A549 (cell line): ENCODE data around the gene PISD. TPM values are rescaled to one million over a fixed set of nuclear protein-coding genes. Genes with fewer than 3 reads are reported as not detected.

Experiments
- ATAC-seq, 2 experiments: fragments of 200-7000 bp in 1 of 2; fragments of >200 bp in 1 of 2; cut with Nextera tagmentation in 1 of 2; cut with Tn5 transposase in 1 of 2; 3 replicates each; pipeline versions ENCODE4 v1.8.0 to v1.9.1; 2018 to 2020; ENCODE audit warnings: mild to moderate bottlenecking in 1 of 2, moderate library complexity in 1 of 2
- CTCF ChIA-PET: fragments of 300-600 bp; sonication (Branson Sonifier 250); formaldehyde crosslinking; extraction: SDS; loops from one replicate; lab custom pipeline; 2021; ENCODE audit warnings: antibody characterized with exemption, inconsistent platforms; lab: Yijun Ruan, JAX
- POLR2A ChIA-PET: fragments of 350-600 bp; formaldehyde crosslinking; extraction: SDS; loops from one replicate; lab custom pipeline; 2021; ENCODE audit warnings: antibody characterized with exemption, inconsistent platforms; lab: Yijun Ruan, JAX
- DNase-seq, 2 experiments: peaks; one replicate each; pipeline versions ENCODE4 v3.0.0 to v3.0.0-alpha.2; 2011 to 2016; ENCODE audit warnings: low read depth in 1 of 2, low spot score in 1 of 2
- FAIRE-seq: peaks from 2 replicates; lab custom pipeline; 2011; peaks lifted over from hg19 to GRCh38; lab: Jason Lieb, UNC
- H3K27ac ChIP-seq, 2 experiments: fragments of >200 bp; sonication (Bioruptor Twin); formaldehyde crosslinking; 3 replicates each; pipeline ENCODE4 v1.5.1; 2016 to 2017
- H3K4me1 ChIP-seq: fragments of >200 bp; sonication (Bioruptor Twin); formaldehyde crosslinking; 3 replicates; pipeline ENCODE4 v1.6.1; 2016
- H3K4me2 ChIP-seq: fragments of >200 bp; sonication (Bioruptor Twin); formaldehyde crosslinking; 3 replicates; pipeline ENCODE4 v1.6.1; 2016
- H3K4me3 ChIP-seq: fragments of >200 bp; sonication (Bioruptor Twin); formaldehyde crosslinking; 3 replicates; pipeline ENCODE4 v1.5.1; 2016
- H3K9me3 ChIP-seq: fragments of >200 bp; sonication (Bioruptor Twin); formaldehyde crosslinking; 3 replicates; pipeline ENCODE4 v1.6.1; 2016
- ATOH8 ChIP-seq: fragments of 250-450 bp; sonication (Bioruptor Pico); IDR thresholded peaks from 2 replicates; pipeline ENCODE4 v1.5.0; 2020; ENCODE audit warnings: low read depth, mild to moderate bottlenecking, moderate library complexity
- BCL3 ChIP-seq: fragments of >200 bp; sonication (Bioruptor Twin); formaldehyde crosslinking; IDR thresholded peaks from 3 replicates; pipeline ENCODE4 v1.6.1; 2016
- CBX2 ChIP-seq: fragments of 200-600 bp; sonication (generic); IDR thresholded peaks from 2 replicates; pipeline ENCODE4 v1.6.1; 2016; ENCODE audit warnings: low read depth, mild to moderate bottlenecking, borderline replicate concordance
- CBX8 ChIP-seq: fragments of 200-600 bp; sonication (generic); IDR thresholded peaks from 2 replicates; pipeline ENCODE4 v1.6.1; 2016
- CHD4 ChIP-seq: fragments of 200-600 bp; sonication (generic); IDR thresholded peaks from 2 replicates; pipeline ENCODE4 v1.6.1; 2016; ENCODE audit warnings: antibody characterized with exemption, mild to moderate bottlenecking, borderline replicate concordance
- E2F6 ChIP-seq: IDR thresholded peaks from 2 replicates; pipeline ENCODE4 v1.6.1; 2012; ENCODE audit warnings: low read depth, borderline replicate concordance
- EHF ChIP-seq: fragments of 250-450 bp; sonication (Bioruptor Pico); IDR thresholded peaks from 2 replicates; pipeline ENCODE4 v1.5.0; 2020; ENCODE audit warnings: mild to moderate bottlenecking
- EHMT2 ChIP-seq: fragments of 200-600 bp; sonication (generic); IDR thresholded peaks from 2 replicates; pipeline ENCODE4 v1.6.1; 2016; ENCODE audit warnings: antibody characterized with exemption, low read depth, mild to moderate bottlenecking, moderate library complexity
- EP300 ChIP-seq, 2 experiments: fragments of >200 bp; sonication (Bioruptor Twin); formaldehyde crosslinking; IDR thresholded peaks; 2 replicates in 1 of 2; 3 replicates in 1 of 2; pipeline ENCODE4 v1.6.1; 2016 to 2017
- ESRRA ChIP-seq: fragments of 150-350 bp; IDR thresholded peaks from 2 replicates; pipeline ENCODE4 v1.6.1; 2014; ENCODE audit warnings: mild to moderate bottlenecking, low read length, borderline replicate concordance
- FOSL2 ChIP-seq, 2 experiments: fragments of 450-650 bp in 1 of 2; fragments of >200 bp in 1 of 2; sonication (Bioruptor Twin) in 1 of 2; formaldehyde crosslinking; IDR thresholded peaks; 2 replicates each; pipeline versions ENCODE4 v1.5.0 to v1.6.1; 2016 to 2020; ENCODE audit warnings: mild to moderate bottlenecking in 1 of 2, moderate library complexity in 1 of 2
- HES2 ChIP-seq: fragments of >200 bp; sonication (Bioruptor Twin); formaldehyde crosslinking; IDR thresholded peaks from 2 replicates; pipeline ENCODE4 v1.6.1; 2016
- HOXB13 ChIP-seq: fragments of 250-450 bp; sonication (Bioruptor Pico); IDR thresholded peaks from 2 replicates; pipeline ENCODE4 v1.5.0; 2020; ENCODE audit warnings: low read depth, mild to moderate bottlenecking, moderate library complexity
- HOXB5 ChIP-seq: fragments of 250-450 bp; sonication (Bioruptor Pico); IDR thresholded peaks from 2 replicates; pipeline ENCODE4 v1.5.0; 2020; ENCODE audit warnings: mild to moderate bottlenecking, moderate library complexity
- JUNB ChIP-seq: fragments of >200 bp; sonication (Bioruptor Twin); formaldehyde crosslinking; IDR thresholded peaks from 2 replicates; pipeline ENCODE4 v1.6.1; 2016
- KDM1A ChIP-seq: fragments of 200-600 bp; sonication (generic); IDR thresholded peaks from 2 replicates; pipeline ENCODE4 v1.6.1; 2016; ENCODE audit warnings: low read depth, mild to moderate bottlenecking
- MAFK ChIP-seq: fragments of 450-650 bp; IDR thresholded peaks from 2 replicates; pipeline ENCODE4 v1.6.1; 2014; ENCODE audit not compliant: partially characterized antibody
- MYC ChIP-seq: IDR thresholded peaks from 2 replicates; pipeline ENCODE4 v1.6.1; 2012; ENCODE audit warnings: mild to moderate bottlenecking, inconsistent platforms, low read length, improper control_type of control experiment, borderline replicate concordance
- NPAS2 ChIP-seq: fragments of 250-450 bp; sonication (Bioruptor Pico); IDR thresholded peaks from 2 replicates; pipeline ENCODE4 v1.8.0; 2022; ENCODE audit warnings: mild to moderate bottlenecking, moderate library complexity, borderline replicate concordance
- NR3C1 ChIP-seq: fragments of >200 bp; sonication (Bioruptor Twin); formaldehyde crosslinking; IDR thresholded peaks from 3 replicates; pipeline ENCODE4 v1.6.1; 2017
- PBX3 ChIP-seq: IDR thresholded peaks from 2 replicates; pipeline ENCODE4 v1.6.1; 2012
- PHF8 ChIP-seq: fragments of 200-600 bp; sonication (generic); IDR thresholded peaks from 2 replicates; pipeline ENCODE4 v1.6.1; 2016; ENCODE audit warnings: low read depth, mild to moderate bottlenecking, antibody characterized with exemption, moderate library complexity, borderline replicate concordance
- POLR2A ChIP-seq: IDR thresholded peaks from 2 replicates; pipeline ENCODE4 v1.6.1; 2012; ENCODE audit warnings: mild to moderate bottlenecking, low read length
- RAD21 ChIP-seq, 2 experiments: fragments of >200 bp in 1 of 2; sonication (Bioruptor Twin) in 1 of 2; formaldehyde crosslinking in 1 of 2; IDR thresholded peaks in 1 of 2; conservative IDR thresholded peaks in 1 of 2; 2 replicates in 1 of 2; 3 replicates in 1 of 2; pipeline ENCODE4 v1.6.1; 2012 to 2018; ENCODE audit warnings: inconsistent platforms in 1 of 2
- RARB ChIP-seq: fragments of 250-450 bp; sonication (Bioruptor Pico); IDR thresholded peaks from 2 replicates; pipeline ENCODE4 v1.8.0; 2021; ENCODE audit warnings: mild to moderate bottlenecking, moderate library complexity
- RCOR1 ChIP-seq: fragments of 150-350 bp; IDR thresholded peaks from 2 replicates; pipeline ENCODE4 v1.6.1; 2014; ENCODE audit warnings: antibody characterized with exemption, low read length, low read depth
- RFX5 ChIP-seq: fragments of 450-650 bp; IDR thresholded peaks from 2 replicates; pipeline ENCODE4 v1.7.1; 2014; ENCODE audit warnings: antibody characterized with exemption, mild to moderate bottlenecking, moderate library complexity
- RNF2 ChIP-seq: fragments of 200-600 bp; sonication (generic); IDR thresholded peaks from 2 replicates; pipeline ENCODE4 v1.6.1; 2016; ENCODE audit warnings: low read depth, mild to moderate bottlenecking, antibody characterized with exemption, moderate library complexity, borderline replicate concordance
- SREBF2 ChIP-seq: fragments of 450-650 bp; IDR thresholded peaks from 2 replicates; pipeline ENCODE4 v1.6.1; 2014; ENCODE audit warnings: mild to moderate bottlenecking, moderate library complexity
- TFCP2L1 ChIP-seq: fragments of 250-450 bp; sonication (Bioruptor Pico); IDR thresholded peaks from 2 replicates; pipeline ENCODE4 v1.5.0; 2021; ENCODE audit warnings: mild to moderate bottlenecking
- TP53 ChIP-seq: fragments of 250-450 bp; sonication (Bioruptor Pico); IDR thresholded peaks from 2 replicates; pipeline ENCODE4 v1.5.0; 2021; ENCODE audit warnings: mild to moderate bottlenecking, moderate library complexity
- USF2 ChIP-seq: fragments of 450-650 bp; IDR thresholded peaks from 2 replicates; pipeline ENCODE4 v1.6.1; 2014; ENCODE audit warnings: antibody characterized with exemption
- ZC3H11A ChIP-seq: fragments of 450-650 bp; IDR thresholded peaks from 2 replicates; pipeline ENCODE4 v1.6.1; 2014; ENCODE audit warnings: antibody characterized with exemption, mild to moderate bottlenecking
- ZFP36 ChIP-seq: fragments of 450-650 bp; IDR thresholded peaks from 2 replicates; pipeline ENCODE4 v1.6.1; 2014; ENCODE audit warnings: borderline replicate concordance; ENCODE audit not compliant: partially characterized antibody
- ZNF302 ChIP-seq: fragments of 250-450 bp; sonication (Bioruptor Pico); IDR thresholded peaks from 2 replicates; pipeline ENCODE4 v1.9.0; 2021; ENCODE audit warnings: inconsistent platforms, mild to moderate bottlenecking, moderate library complexity
- ZSCAN20 ChIP-seq: fragments of 250-450 bp; sonication (Bioruptor Pico); IDR thresholded peaks from 2 replicates; pipeline ENCODE4 v1.8.0; 2022; ENCODE audit warnings: mild to moderate bottlenecking, moderate library complexity
- WGBS: methylation state at CpG from one replicate; pipeline ENCODE4 v1.1.6; 2017; ENCODE audit errors: missing lambda C conversion rate; 5-methylcytosine and 5-hydroxymethylcytosine counted together
- polyA minus RNA-seq: library from RNA; depleted of rRNA, polyadenylated mRNA; stranded (reverse); fragments of >200 nt; gene quantifications from 2 replicates; pipeline ENCODE4 v1.2.3, GENCODE V29; 2011; rRNA and poly(A)+ RNA removed
- polyA plus RNA-seq, 4 experiments: library from polyadenylated mRNA; depleted of rRNA in 3 of 4; stranded (reverse); fragments of >200 nt; fragmentation: RNase III in 1 of 4; extraction: RNeasy Plus Mini Kit Qiagen cat#74134 plus additional on column Dnase treatment in 1 of 4; gene quantifications; 2 replicates in 3 of 4; 3 replicates in 1 of 4; pipeline ENCODE4 v1.2.3, GENCODE V29; 2011 to 2017

Gene PISD
- polyA plus RNA-seq (2011; rRNA removed) (11.0 and 13.1 TPM in 2 replicates), polyA plus RNA-seq (2017; fragmentation: RNase III; extraction: RNeasy Plus Mini Kit Qiagen cat#74134 plus additional on column Dnase treatment) (16.6 to 17.4 TPM (median 17.3 TPM) in 3 replicates), polyA minus RNA-seq (12.6 and 16.4 TPM in 2 replicates)
- 18.0 and 22.9 TPM in 2 replicates for polyA plus RNA-seq (2012; cell fraction: cytosol; rRNA removed)
- 80.2 and 100 TPM in 2 replicates for polyA plus RNA-seq (2012; cell fraction: nucleus; rRNA removed)

- WGBS: 1% methylated on average over 29 of the region's 52 CpGs
- ATAC-seq (peak; percentile 92), DNase-seq (peak; percentile 88 to 94), FAIRE-seq (no peak)
- Histone ChIP-seq H3K4me1 (0 out of 3 replicates have a peak, but pooled peaks cover 3% of the 10 kb centered on the region), H3K27ac (peak within 1 kb of the TSS; percentile 80 to 90), H3K9me3 (no peaks in the 10 kb centered on the region), H3K4me2 (peak within 1 kb of the TSS; percentile 78), H3K4me3 (peak within 1 kb of the TSS; percentile 72)
- CTCF ChIA-PET: interaction anchor here (0.6 to 3.8 kb wide), 4 partner anchors 7 to 308 kb away, joined by 3 to 23 read pairs (median 3); no protein-coding TSS in a partner anchor
- POLR2A ChIA-PET: interaction anchor here (0.6 to 2.2 kb wide), 13 partner anchors 8 to 812 kb away, joined by 3 to 10 read pairs (median 4); partner anchors contain the start of genes DEPDC5 and FBXO7
- TF ChIP-seq RAD21 (conservative IDR thresholded peaks at IDR 0.05 in 1 of 2, IDR thresholded peaks at IDR 0.05 in 1 of 2) (no peak), PBX3 (no peak), RNF2 (no peak), POLR2A (peak; percentile 78), ZNF302 (CRISPR knock-in tag) (no peak), USF2 (0 out of 2 replicates have a peak, but pooled peaks have one; percentile 10), CBX2 (no peak), TFCP2L1 (CRISPR knock-in tag) (no peak), HES2 (no peak), PHF8 (peak; percentile 58; the same call in 1 of the 2 replicates), MAFK (peak; percentile 27), EHMT2 (no peak), HOXB13 (CRISPR knock-in tag) (no peak), ZFP36 (no peak), NR3C1 (no peak), BCL3 (0 out of 3 replicates have a peak, but pooled peaks have one; percentile 46), CHD4 (no peak), EP300 (IDR thresholded peaks at IDR 0.05) (no peak), RCOR1 (no peak), NPAS2 (CRISPR knock-in tag) (no peak), KDM1A (no peak), ATOH8 (no peak), JUNB (no peak), RARB (CRISPR knock-in tag) (no peak), RFX5 (no peak), FOSL2 (IDR thresholded peaks at IDR 0.05) (no peak), FOSL2 (CRISPR knock-in tag; IDR thresholded peaks at IDR 0.05) (peak; percentile 52), E2F6 (no peak), TP53 (CRISPR knock-in tag) (no peak), EHF (CRISPR knock-in tag) (no peak), ESRRA (no peak), CBX8 (no peak), MYC (no peak), ZC3H11A (no peak), SREBF2 (no peak), ZSCAN20 (CRISPR knock-in tag) (no peak), HOXB5 (CRISPR knock-in tag) (no peak)
Observed at GRCh38 chr22:31661851-31662667, at the start of gene PISD. Gene PISD, minus strand, starts transcription at chr22:31662215. Its CDS starts 7 bp downstream, at chr22:31662208.
